ENCODE data around the gene VCL. TPM values are rescaled to one million over a fixed set of nuclear protein-coding genes. Genes with fewer than 3 reads are reported as not detected.

Gene VCL
- total and polyA plus RNA-seq, 9 of the 15 experiments (the other 6 are each of a cell fraction or from before 2014, with no cell fraction given): 29.8 to 186 (median 76.4) TPM

- TF ChIP-seq, protein P1, sequence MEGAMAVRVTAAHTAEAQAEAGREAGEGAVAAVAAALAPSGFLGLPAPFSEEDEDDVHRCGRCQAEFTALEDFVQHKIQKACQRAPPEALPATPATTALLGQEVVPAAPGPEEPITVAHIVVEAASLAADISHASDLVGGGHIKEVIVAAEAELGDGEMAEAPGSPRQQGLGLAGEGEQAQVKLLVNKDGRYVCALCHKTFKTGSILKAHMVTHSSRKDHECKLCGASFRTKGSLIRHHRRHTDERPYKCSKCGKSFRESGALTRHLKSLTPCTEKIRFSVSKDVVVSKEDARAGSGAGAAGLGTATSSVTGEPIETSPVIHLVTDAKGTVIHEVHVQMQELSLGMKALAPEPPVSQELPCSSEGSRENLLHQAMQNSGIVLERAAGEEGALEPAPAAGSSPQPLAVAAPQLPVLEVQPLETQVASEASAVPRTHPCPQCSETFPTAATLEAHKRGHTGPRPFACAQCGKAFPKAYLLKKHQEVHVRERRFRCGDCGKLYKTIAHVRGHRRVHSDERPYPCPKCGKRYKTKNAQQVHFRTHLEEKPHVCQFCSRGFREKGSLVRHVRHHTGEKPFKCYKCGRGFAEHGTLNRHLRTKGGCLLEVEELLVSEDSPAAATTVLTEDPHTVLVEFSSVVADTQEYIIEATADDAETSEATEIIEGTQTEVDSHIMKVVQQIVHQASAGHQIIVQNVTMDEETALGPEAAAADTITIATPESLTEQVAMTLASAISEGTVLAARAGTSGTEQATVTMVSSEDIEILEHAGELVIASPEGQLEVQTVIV (CRISPR knock-in tag; IDR thresholded peaks at IDR 0.05; ENCODE audit: borderline replicate concordance): no peak
- no peak for TF ChIP-seq COPS2 (conservative IDR thresholded peaks at IDR 0.05)
- TF ChIP-seq TEAD1 (CRISPR knock-in tag; IDR thresholded peaks at IDR 0.05): peak in 1 of 2 experiments; percentile 61; a peak in 1 of 4 replicates
- no peak for TF ChIP-seq ZFP36 (IDR thresholded peaks at IDR 0.05; ENCODE audit: low read depth, low read length, partially characterized antibody)
- TF ChIP-seq, protein P2, sequence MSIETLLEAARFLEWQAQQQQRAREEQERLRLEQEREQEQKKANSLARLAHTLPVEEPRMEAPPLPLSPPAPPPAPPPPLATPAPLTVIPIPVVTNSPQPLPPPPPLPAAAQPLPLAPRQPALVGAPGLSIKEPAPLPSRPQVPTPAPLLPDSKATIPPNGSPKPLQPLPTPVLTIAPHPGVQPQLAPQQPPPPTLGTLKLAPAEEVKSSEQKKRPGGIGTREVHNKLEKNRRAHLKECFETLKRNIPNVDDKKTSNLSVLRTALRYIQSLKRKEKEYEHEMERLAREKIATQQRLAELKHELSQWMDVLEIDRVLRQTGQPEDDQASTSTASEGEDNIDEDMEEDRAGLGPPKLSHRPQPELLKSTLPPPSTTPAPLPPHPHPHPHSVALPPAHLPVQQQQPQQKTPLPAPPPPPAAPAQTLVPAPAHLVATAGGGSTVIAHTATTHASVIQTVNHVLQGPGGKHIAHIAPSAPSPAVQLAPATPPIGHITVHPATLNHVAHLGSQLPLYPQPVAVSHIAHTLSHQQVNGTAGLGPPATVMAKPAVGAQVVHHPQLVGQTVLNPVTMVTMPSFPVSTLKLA (conservative IDR thresholded peaks at IDR 0.05): no peak
- no peak for TF ChIP-seq IFI16 (CRISPR knock-in tag; IDR thresholded peaks at IDR 0.05)
- peak; percentile 40; the same call in 1 of the 2 replicates for TF ChIP-seq ARID1B (IDR thresholded peaks at IDR 0.05)
- no peak for TF ChIP-seq RBFOX2 (IDR thresholded peaks at IDR 0.05; ENCODE audit: low read depth, low read length)
- TF ChIP-seq TGIF2 (CRISPR knock-in tag; IDR thresholded peaks at IDR 0.05): peak; percentile 30; the same call in 1 of the 2 replicates
- TF ChIP-seq TEAD2 (tag; IDR thresholded peaks at IDR 0.05): 0 out of 2 replicates have a peak, but pooled peaks have one; percentile 4
- TF ChIP-seq SMARCA4 (IDR thresholded peaks at IDR 0.05): peak; percentile 63; the same call in 1 of the 2 replicates
- no peak for TF ChIP-seq ZNF277 (CRISPR knock-in tag; IDR thresholded peaks at IDR 0.05; ENCODE audit: borderline replicate concordance)
- TF ChIP-seq MTA2 (IDR thresholded peaks at IDR 0.05; ENCODE audit: low read depth): peak; percentile 6; the same call in 1 of the 2 replicates
- no peak for TF ChIP-seq MCM5 (IDR thresholded peaks at IDR 0.05; ENCODE audit: low read depth)
- TF ChIP-seq HBP1 (CRISPR knock-in tag; IDR thresholded peaks at IDR 0.05): peak; percentile 40; the same call in 1 of the 2 replicates
- TF ChIP-seq CEBPG (CRISPR knock-in tag; IDR thresholded peaks at IDR 0.05): no peak
- TF ChIP-seq CEBPG (tag; conservative IDR thresholded peaks at IDR 0.05 in 1 of 2, IDR thresholded peaks at IDR 0.05 in 1 of 2): no peak
- no peak for TF ChIP-seq RBM15 (IDR thresholded peaks at IDR 0.05; ENCODE audit: insufficient read depth, low read length)
- TF ChIP-seq FOSL1 (tag; conservative IDR thresholded peaks at IDR 0.05): peak; percentile 81
- TF ChIP-seq ZNF551 (CRISPR knock-in tag; IDR thresholded peaks at IDR 0.05): no peak
- no peak for TF ChIP-seq RAD51 (IDR thresholded peaks at IDR 0.05; ENCODE audit: borderline replicate concordance, low read depth)
Measured at GRCh38 chr10:73998929-73999691, 1.2 kb downstream of the VCL start (continued).

All from K562 (cell line).